PC-3 (cell line): ENCODE results near the gene INAVA. TPM values are rescaled to one million over a fixed set of nuclear protein-coding genes. Genes with fewer than 3 reads are reported as not detected.
A peak's percentile ranks its signal among the peaks of the same experiment; 100 is the strongest.

Experiments
- ATAC-seq: fragments of 200-7000 bp; cut with Tn5 transposase; 2 replicates; pipeline ENCODE4 v1.9.1; 2020; ENCODE audit warnings: mild to moderate bottlenecking, moderate library complexity
- BruUV-seq: library from RNA; stranded (reverse); fragments of 400-500 nt; replicated peaks from 2 replicates; lab custom pipeline; 2021; lab: Mats Ljungman, UMichigan
- CTCF ChIA-PET: fragments of 300-600 bp; sonication (Branson Sonifier 250); formaldehyde crosslinking; loops from one replicate; lab custom pipeline; 2022; ENCODE audit warnings: antibody characterized with exemption; lab: Charles Lee
- POLR2A ChIA-PET: fragments of 300-600 bp; sonication (Branson Sonifier 250); formaldehyde crosslinking; loops from one replicate; lab custom pipeline; 2022; ENCODE audit warnings: antibody characterized with exemption; ENCODE audit not compliant: unreplicated experiment; lab: Charles Lee
- DNase-seq: peaks from one replicate; pipeline ENCODE4 v3.0.0-alpha.2; 2015
- H2AFZ ChIP-seq: fragments of 300-600 bp; sonication (generic); 2 replicates; pipeline ENCODE4 v1.6.0; 2016; ENCODE audit warnings: antibody characterized with exemption, low read length
- H3F3A ChIP-seq: fragments of 300-600 bp; sonication (generic); one replicate; pipeline ENCODE4 v1.6.0; 2017; ENCODE audit warnings: antibody characterized with exemption, low read length, control low read depth, mild to moderate bottlenecking; ENCODE audit not compliant: unreplicated experiment
- H3K27ac ChIP-seq: fragments of 300-600 bp; sonication (generic); 2 replicates; pipeline ENCODE4 v1.5.1; 2016; ENCODE audit warnings: mild to moderate bottlenecking, low read length
- H3K27me3 ChIP-seq: fragments of 300-600 bp; sonication (generic); 2 replicates; pipeline ENCODE4 v1.6.1; 2016; ENCODE audit warnings: low read length, mixed read lengths
- H3K36me3 ChIP-seq: fragments of 300-600 bp; sonication (generic); 2 replicates; pipeline ENCODE4 v1.6.1; 2016; ENCODE audit warnings: low read depth, mixed run types, low read length, mixed read lengths
- H3K4me1 ChIP-seq: fragments of 300-600 bp; sonication (generic); 2 replicates; pipeline ENCODE4 v1.5.1; 2016; ENCODE audit warnings: low read length; ENCODE audit not compliant: insufficient read depth
- H3K4me2 ChIP-seq: fragments of 300-600 bp; sonication (generic); 2 replicates; pipeline ENCODE4 v1.6.0; 2016; ENCODE audit warnings: low read length
- H3K4me3 ChIP-seq: fragments of 300-600 bp; sonication (generic); 2 replicates; pipeline ENCODE4 v1.5.1; 2016; ENCODE audit warnings: mild to moderate bottlenecking, low read length, mixed read lengths
- H3K79me2 ChIP-seq: fragments of 300-600 bp; sonication (generic); 2 replicates; pipeline ENCODE4 v1.6.1; 2017; ENCODE audit warnings: low read length, mixed read lengths
- H3K9ac ChIP-seq: fragments of 300-600 bp; sonication (generic); 2 replicates; pipeline ENCODE4 v1.6.0; 2016; ENCODE audit warnings: mild to moderate bottlenecking, low read length
- H3K9me2 ChIP-seq: fragments of 300-600 bp; sonication (generic); replicated peaks from 2 replicates; pipeline ENCODE4 v1.6.1; 2016; ENCODE audit warnings: mixed run types, low read length, mixed read lengths
- H3K9me3 ChIP-seq: fragments of 300-600 bp; sonication (generic); 2 replicates; pipeline ENCODE4 v1.6.1; 2016; ENCODE audit warnings: low read length, mixed read lengths
- H4K20me1 ChIP-seq: fragments of 300-600 bp; sonication (generic); 2 replicates; pipeline ENCODE4 v1.6.1; 2016; ENCODE audit warnings: low read length, mixed read lengths
- CTCF ChIP-seq: fragments of 300-600 bp; sonication (generic); conservative IDR thresholded peaks from 2 replicates; pipeline ENCODE4 v1.5.1; 2017; ENCODE audit warnings: antibody characterized with exemption, low read depth, mild to moderate bottlenecking, low read length
- EZH2 ChIP-seq: fragments of 300-600 bp; sonication (generic); IDR thresholded peaks from one replicate; pipeline ENCODE4 v1.6.1; 2017; ENCODE audit warnings: antibody characterized with exemption, mild to moderate bottlenecking, low read length; ENCODE audit not compliant: unreplicated experiment
- EZH2phosphoT487 ChIP-seq: fragments of 300-600 bp; sonication (generic); IDR thresholded peaks from 2 replicates; pipeline ENCODE4 v1.6.1; 2018; ENCODE audit warnings: mild to moderate bottlenecking, antibody characterized with exemption, low read length, borderline replicate concordance
- intact Hi-C: fragments of 100-400 bp; cut with micrococcal nuclease; formaldehyde crosslinking; loops from 2 replicates; pipeline ENCODE4 v1.9.0; 2023
- total RNA-seq: library from RNA; depleted of rRNA; stranded (reverse); fragments of >200 nt; gene quantifications from 2 replicates; pipeline ENCODE4 v1.2.3, GENCODE V29; 2014

Gene INAVA
- total RNA-seq, 1 experiment from 2014 or later, result 102 TPM

DNA sequence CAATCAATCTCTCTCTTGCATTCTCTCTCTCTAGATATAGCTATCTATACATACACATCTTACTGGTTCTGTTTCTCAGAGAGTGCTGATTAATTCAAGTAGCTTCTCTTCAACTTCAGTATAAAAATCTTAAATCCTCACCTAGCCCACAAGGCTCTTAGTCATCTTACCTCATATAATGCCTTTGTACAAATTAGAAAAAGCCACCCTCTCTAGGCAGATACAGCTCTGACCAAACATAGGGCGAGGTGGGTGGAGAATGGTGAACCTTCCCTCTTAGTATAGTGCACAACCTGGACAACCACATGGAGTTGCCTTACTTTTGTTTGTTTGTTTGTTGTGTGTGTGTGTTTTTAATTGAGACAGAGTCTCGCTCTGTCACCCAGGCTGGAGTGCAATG, 5.1 kb upstream of the INAVA start:
- peak; percentile 50 for DNase-seq
- no TSS peak for BruUV-seq
- H3K9ac ChIP-seq, result no peak overlapping the region
- H2AFZ ChIP-seq, result no peak overlapping the region
- ChIA-PET CTCF (interaction anchor here (0.6 kb wide), 1 partner anchor 136 kb away, joined by 3 read pairs; no protein-coding TSS in a partner anchor), POLR2A (no interaction called here)
- intact Hi-C loops, result no loop called here
- H3K4me2 ChIP-seq, result no peak overlapping the region
- H3K9me3 ChIP-seq, result no peaks in the 10 kb centered on the region
- peaks cover 7% of the 10 kb centered on the region for H3F3A ChIP-seq
- no peaks in the 10 kb centered on the region for H3K27me3 ChIP-seq
- H3K4me3 ChIP-seq, result no peak overlapping the region
- peaks cover 39% of the 10 kb centered on the region for H3K79me2 ChIP-seq
- H3K9me2 ChIP-seq, result no peaks in the 10 kb centered on the region
- TF ChIP-seq EZH2 (no peak), EZH2phosphoT487 (no peak), CTCF (no peak)
- H3K27ac ChIP-seq, result no peak overlapping the region
- H3K36me3 ChIP-seq, result no peaks in the 10 kb centered on the region
- H3K4me1 ChIP-seq, result peaks cover 47% of the 10 kb centered on the region
- no peak for ATAC-seq
- no peaks in the 10 kb centered on the region for H4K20me1 ChIP-seq

- Histone ChIP-seq H2AFZ (no peak overlapping the region), H4K20me1 (no peaks in the 10 kb centered on the region), H3K27me3 (no peaks in the 10 kb centered on the region), H3K9me3 (no peaks in the 10 kb centered on the region), H3F3A (peaks cover 7% of the 10 kb centered on the region), H3K4me1 (peaks cover 48% of the 10 kb centered on the region), H3K9me2 (no peaks in the 10 kb centered on the region), H3K27ac (no peak overlapping the region), H3K4me2 (peak overlapping the region; percentile 86; the same call in 1 of the 2 replicates), H3K79me2 (peaks cover 43% of the 10 kb centered on the region), H3K9ac (no peak overlapping the region), H3K36me3 (no peaks in the 10 kb centered on the region), H3K4me3 (no peak overlapping the region; the same call in 1 of the 2 replicates)
- TF ChIP-seq EZH2phosphoT487, result no peak
- TF ChIP-seq EZH2, result no peak
- TF ChIP-seq CTCF, result no peak
- DNase-seq, result no peak
- intact Hi-C loops, result loop anchor here (2.0 to 5.0 kb wide), 2 partner anchors 79 to 222 kb away; partner anchors contain the start of gene CACNA1S
- POLR2A ChIA-PET, result no interaction called here
- ATAC-seq, result no peak
- no TSS peak for BruUV-seq
- CTCF ChIA-PET, result interaction anchor here (0.6 to 1.5 kb wide), 2 partner anchors 82 to 135 kb away, joined by 3 to 12 read pairs; no protein-coding TSS in a partner anchor
These were observed 4.7 kb upstream of the INAVA start for GRCh38 chr1:200890027-200890426.
